GM23248 (cell line): Measurements from ENCODE around the gene PVRIG. TPM values are rescaled to one million over a fixed set of nuclear protein-coding genes. Genes with fewer than 3 reads are reported as not detected.
"Not testable (repeated sequence)": the region's sequence is repeated elsewhere in the genome, so short reads cannot be mapped to it uniquely, and the experiment has no call there.

ENCODE experiments used
- DNase-seq: peaks from one replicate; pipeline ENCODE4 v3.0.0-alpha.2; 2015
- H2AFZ ChIP-seq: fragments of 200-600 bp; sonication (generic); 2 replicates; pipeline ENCODE4 v1.6.1; 2016; ENCODE audit warnings: antibody characterized with exemption
- H3F3A ChIP-seq: fragments of 200-600 bp; sonication (generic); 2 replicates; pipeline ENCODE4 v1.6.1; 2016; ENCODE audit warnings: mild to moderate bottlenecking, antibody characterized with exemption, mixed run types; ENCODE audit not compliant: insufficient read depth
- H3K27ac ChIP-seq: fragments of 200-600 bp; sonication (generic); 2 replicates; pipeline ENCODE4 v1.5.1; 2016; ENCODE audit warnings: mild to moderate bottlenecking
- H3K27me3 ChIP-seq: fragments of 200-600 bp; sonication (generic); replicated peaks from 2 replicates; pipeline ENCODE4 v1.6.1; 2016; ENCODE audit warnings: mild to moderate bottlenecking; ENCODE audit not compliant: insufficient read depth
- H3K36me3 ChIP-seq: fragments of 200-600 bp; sonication (generic); 2 replicates; pipeline ENCODE4 v1.6.1; 2016; ENCODE audit warnings: low read depth, mild to moderate bottlenecking
- H3K4me1 ChIP-seq: fragments of 200-600 bp; sonication (generic); 2 replicates; pipeline ENCODE4 v1.6.1; 2016; ENCODE audit warnings: mild to moderate bottlenecking; ENCODE audit not compliant: insufficient read depth
- H3K4me2 ChIP-seq: fragments of 200-600 bp; sonication (generic); one replicate; pipeline ENCODE4 v1.6.1; 2016; ENCODE audit warnings: mild to moderate bottlenecking; ENCODE audit not compliant: unreplicated experiment
- H3K4me3 ChIP-seq: fragments of 200-600 bp; sonication (generic); 2 replicates; pipeline ENCODE4 v1.5.1; 2016; ENCODE audit warnings: mild to moderate bottlenecking
- H3K79me2 ChIP-seq: fragments of 200-600 bp; sonication (generic); 2 replicates; pipeline ENCODE4 v1.6.1; 2016; ENCODE audit warnings: mild to moderate bottlenecking; ENCODE audit not compliant: insufficient read depth
- H3K9ac ChIP-seq: fragments of 200-600 bp; sonication (generic); 2 replicates; pipeline ENCODE4 v1.6.1; 2016; ENCODE audit warnings: mild to moderate bottlenecking
- H3K9me2 ChIP-seq: fragments of 200-600 bp; sonication (generic); 2 replicates; pipeline ENCODE4 v1.6.1; 2016; ENCODE audit warnings: mixed run types, mild to moderate bottlenecking, moderate library complexity; ENCODE audit not compliant: insufficient read depth
- H3K9me3 ChIP-seq: fragments of 200-600 bp; sonication (generic); one replicate; pipeline ENCODE4 v1.6.1; 2017; ENCODE audit warnings: low read depth
- H4K20me1 ChIP-seq: fragments of 200-600 bp; sonication (generic); 2 replicates; pipeline ENCODE4 v1.6.0; 2016; ENCODE audit not compliant: insufficient read depth
- EZH2 ChIP-seq: fragments of 200-600 bp; sonication (generic); IDR thresholded peaks from 2 replicates; pipeline ENCODE4 v1.6.1; 2018; ENCODE audit warnings: antibody characterized with exemption, mild to moderate bottlenecking; ENCODE audit not compliant: insufficient read depth, poor library complexity, severe bottlenecking
- EZH2phosphoT487 ChIP-seq: fragments of 200-600 bp; sonication (generic); IDR thresholded peaks from 2 replicates; pipeline ENCODE4 v1.6.1; 2018; ENCODE audit warnings: antibody characterized with exemption, moderate library complexity, mild to moderate bottlenecking, low read depth; ENCODE audit not compliant: insufficient read depth
- WGBS, 2 experiments: methylation state at CpG; one replicate each; pipeline ENCODE4 v1.1.6; 2015 to 2017; ENCODE audit warnings: low lambda C conversion rate in 2 of 2, low coverage in 1 of 2; ENCODE audit errors: missing lambda C conversion rate in 2 of 2; 5-methylcytosine and 5-hydroxymethylcytosine counted together
- in situ Hi-C: fragments of 300-500 bp; cut with MboI; formaldehyde crosslinking; loops from 2 replicates; pipeline ENCODE4 v1.15.0; 2020
- polyA plus RNA-seq: library from polyadenylated mRNA; unstranded; fragments of >200 nt; fragmentation: Nextera tagmentation; extraction: Ambion mirVana; gene quantifications from 2 replicates; pipeline ENCODE4 v1.2.1, GENCODE V29; 2016
- total RNA-seq: library from RNA; depleted of rRNA; stranded (reverse); fragments of >200 nt; shearing (Covaris generic); gene quantifications from 2 replicates; pipeline ENCODE4 v1.2.3, GENCODE V29; 2014

Gene PVRIG
- total and polyA plus RNA-seq, 2 experiments from 2014 or later, result not detected

DNA sequence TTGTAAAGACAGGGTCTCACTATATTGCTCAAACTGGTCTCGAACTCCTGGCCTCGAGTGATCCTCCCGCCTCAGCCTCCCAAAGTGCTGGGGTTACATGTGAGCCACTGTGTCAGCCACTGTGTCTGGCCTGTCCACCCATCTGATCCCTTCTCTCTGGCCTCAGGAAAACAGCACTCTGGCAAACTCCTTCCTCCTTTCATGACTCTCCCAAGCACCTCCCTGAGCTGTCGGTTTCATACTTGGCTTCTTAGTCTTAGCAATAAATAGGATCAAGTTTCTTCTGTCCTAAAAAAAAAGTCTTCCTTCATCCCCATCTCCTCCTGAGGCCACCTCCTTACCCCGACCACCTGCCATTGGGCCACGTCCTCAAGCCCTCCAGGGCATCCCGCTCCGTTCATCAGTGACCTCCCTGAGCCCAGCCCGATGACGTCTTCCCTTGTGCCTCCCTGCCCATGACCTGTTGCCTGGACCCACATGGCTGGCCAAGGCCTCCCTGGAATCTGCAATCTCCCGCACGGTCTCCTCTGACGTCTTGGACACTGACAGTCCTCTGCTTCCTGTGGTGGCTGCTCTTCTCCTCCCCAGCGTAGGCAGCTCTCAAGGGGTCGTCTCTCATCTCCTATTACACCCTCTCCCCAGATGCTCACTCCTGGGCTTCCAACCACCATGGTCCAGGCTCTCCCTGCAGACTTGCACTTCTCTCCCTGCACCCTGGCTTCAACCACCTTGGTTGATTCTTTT lies 26.5 kb downstream of the PVRIG start:
- H3K9me3 ChIP-seq, H3K9ac ChIP-seq, DNase-seq, H3K9me2 ChIP-seq, H3K27ac ChIP-seq, H3K36me3 ChIP-seq, H3K27me3 ChIP-seq, H3K4me2 ChIP-seq, H3K79me2 ChIP-seq, H3F3A ChIP-seq, in situ Hi-C loops, H4K20me1 ChIP-seq, H2AFZ ChIP-seq, H3K4me1 ChIP-seq, H3K4me3 ChIP-seq: not testable (repeated sequence)
- 87 to 93% methylated on average over 15 of the region's 15 CpGs for WGBS, 2 experiments

DNA sequence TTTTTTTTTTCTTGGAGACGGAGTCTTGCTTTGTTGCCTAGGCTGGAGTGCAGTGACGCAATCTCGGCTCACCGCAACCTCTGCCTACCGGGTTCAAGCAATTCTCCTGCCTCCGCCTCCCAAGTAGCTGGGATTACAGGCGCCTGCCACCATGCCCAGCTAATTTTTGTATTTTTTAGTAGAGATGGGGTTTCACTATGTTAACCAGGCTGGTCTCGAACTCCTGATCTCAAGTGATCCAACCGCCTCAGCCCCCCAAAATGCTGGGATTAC lies 27.1 kb downstream of the PVRIG start:
- in situ Hi-C loops, H3K4me2 ChIP-seq, H2AFZ ChIP-seq, H3K27ac ChIP-seq, H3K36me3 ChIP-seq, H3K9ac ChIP-seq, H3F3A ChIP-seq, H3K79me2 ChIP-seq, H3K9me2 ChIP-seq, H4K20me1 ChIP-seq, DNase-seq, H3K4me1 ChIP-seq, H3K4me3 ChIP-seq, H3K9me3 ChIP-seq, H3K27me3 ChIP-seq: not testable (repeated sequence)
- WGBS, 2 experiments, result 92 to 97% methylated on average over 9 of the region's 9 CpGs

DNA sequence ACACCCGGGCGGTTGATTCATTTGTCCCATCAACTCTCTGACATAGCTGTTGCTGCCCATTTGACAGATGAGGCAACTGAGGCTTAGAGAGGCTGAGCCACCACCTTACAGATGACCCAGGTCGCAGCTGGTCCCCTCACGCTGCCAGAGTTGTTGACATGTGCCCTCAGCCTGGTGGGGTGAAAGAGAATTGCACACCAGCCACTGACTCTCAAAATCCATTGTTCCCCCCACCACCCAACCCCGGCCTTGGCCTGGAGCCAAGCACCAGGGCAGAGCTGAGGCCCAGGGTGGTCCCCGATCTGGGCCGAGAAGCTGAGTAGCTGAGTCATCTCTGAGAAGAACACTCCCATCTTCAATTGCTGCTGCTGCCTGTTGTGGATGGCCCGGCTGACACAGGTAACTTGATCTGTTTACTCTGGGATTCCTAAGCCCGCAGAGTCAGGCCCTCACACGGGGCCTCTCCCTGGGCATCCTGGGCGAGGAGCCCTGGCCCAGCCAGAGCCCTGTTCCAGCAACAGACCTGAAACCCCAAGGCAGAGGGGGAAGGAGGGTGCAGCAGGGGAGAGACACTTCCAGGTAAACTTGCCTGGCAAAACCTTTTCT lies 27.5 kb downstream of the PVRIG start:
- in situ Hi-C loops, result no loop called here
- Histone ChIP-seq H3K9me2 (no peaks in the 10 kb centered on the region), H3K9ac (no peak overlapping the region), H3K79me2 (no peaks in the 10 kb centered on the region), H3K27ac (no peak overlapping the region), H3F3A (no peaks in the 10 kb centered on the region), H4K20me1 (no peaks in the 10 kb centered on the region), H2AFZ (no peak overlapping the region), H3K27me3 (no peaks in the 10 kb centered on the region), H3K4me3 (no peak overlapping the region), H3K4me2 (no peak overlapping the region), H3K9me3 (no peaks in the 10 kb centered on the region), H3K4me1 (0 out of 2 replicates have a peak, but pooled peaks cover 5% of the 10 kb centered on the region), H3K36me3 (no peaks in the 10 kb centered on the region)
- 49 to 52% methylated on average over 11 of the region's 11 CpGs for WGBS, 2 experiments
- DNase-seq, result peak; percentile 29
- TF ChIP-seq EZH2phosphoT487 (no peak), EZH2 (no peak)

DNA sequence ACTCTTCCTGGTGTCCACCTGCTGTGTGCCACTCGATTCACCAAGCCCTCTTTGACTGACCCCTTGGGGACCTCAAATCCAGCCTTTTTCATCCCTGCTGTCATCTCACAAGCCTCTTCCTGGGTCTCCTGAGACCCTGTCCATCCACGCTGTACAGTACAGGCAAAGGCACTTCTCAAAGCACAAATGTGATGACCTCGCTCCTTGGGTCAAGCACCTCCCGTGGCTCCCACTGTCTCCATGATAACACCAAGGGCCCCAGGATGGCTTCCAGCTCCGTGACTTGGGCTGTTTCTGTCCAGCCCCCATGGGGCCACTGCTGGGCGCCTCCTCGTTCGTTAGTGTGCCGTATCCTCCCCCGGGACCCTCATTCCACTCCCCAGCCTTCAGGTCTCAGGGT lies 28.7 kb downstream of the PVRIG start:
- in situ Hi-C loops, result no loop called here
- H3F3A ChIP-seq, result no peaks in the 10 kb centered on the region
- 84 to 91% methylated on average over 10 of the region's 10 CpGs for WGBS, 2 experiments
- H3K27ac ChIP-seq, result no peak overlapping the region
- no peak overlapping the region for H3K4me2 ChIP-seq
- no peak for DNase-seq
- no peaks in the 10 kb centered on the region for H3K27me3 ChIP-seq
- no peaks in the 10 kb centered on the region for H3K9me2 ChIP-seq
- no peak overlapping the region for H2AFZ ChIP-seq
- TF ChIP-seq EZH2 (no peak), EZH2phosphoT487 (no peak)
- H3K4me1 ChIP-seq, result 0 out of 2 replicates have a peak, but pooled peaks cover 5% of the 10 kb centered on the region
- H3K9ac ChIP-seq, result no peak overlapping the region
- no peaks in the 10 kb centered on the region for H3K79me2 ChIP-seq
- no peak overlapping the region for H3K4me3 ChIP-seq
- H4K20me1 ChIP-seq, result no peaks in the 10 kb centered on the region
- H3K9me3 ChIP-seq, result no peaks in the 10 kb centered on the region
- H3K36me3 ChIP-seq, result no peaks in the 10 kb centered on the region

DNA sequence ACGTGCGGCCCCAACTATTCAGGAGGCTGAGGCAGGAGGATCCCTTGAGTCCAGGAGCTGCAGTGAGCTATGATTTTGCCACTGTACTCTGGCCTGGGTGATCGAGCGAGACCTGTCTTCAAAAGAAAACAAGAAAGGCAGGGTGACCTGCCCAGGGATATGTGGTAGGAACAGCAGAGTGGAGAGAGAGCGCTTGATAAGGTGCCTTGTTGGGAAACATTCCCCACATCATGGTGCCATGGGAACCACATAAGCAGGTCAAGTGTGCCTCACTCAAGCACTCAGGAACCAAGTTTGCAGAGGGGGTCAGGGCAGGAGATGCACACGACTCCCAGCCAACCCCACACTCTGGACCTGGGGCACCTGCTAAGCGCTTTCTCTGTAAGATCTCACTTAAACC lies 37.3 kb downstream of the PVRIG start:
- Histone ChIP-seq H3F3A (no peaks in the 10 kb centered on the region), H3K4me3 (no peak overlapping the region), H3K79me2 (no peaks in the 10 kb centered on the region), H3K9ac (no peak overlapping the region), H3K27me3 (no peaks in the 10 kb centered on the region), H4K20me1 (no peaks in the 10 kb centered on the region), H3K27ac (no peak overlapping the region), H3K9me3 (no peaks in the 10 kb centered on the region), H3K4me1 (no peaks in the 10 kb centered on the region), H3K4me2 (no peak overlapping the region), H2AFZ (no peak overlapping the region), H3K36me3 (no peaks in the 10 kb centered on the region), H3K9me2 (no peaks in the 10 kb centered on the region)
- DNase-seq, result no peak
- no peak for TF ChIP-seq EZH2phosphoT487
- no peak for TF ChIP-seq EZH2
- 99 to 100% methylated on average over 7 of the region's 7 CpGs for WGBS, 2 experiments
- in situ Hi-C loops, result no loop called here

DNA sequence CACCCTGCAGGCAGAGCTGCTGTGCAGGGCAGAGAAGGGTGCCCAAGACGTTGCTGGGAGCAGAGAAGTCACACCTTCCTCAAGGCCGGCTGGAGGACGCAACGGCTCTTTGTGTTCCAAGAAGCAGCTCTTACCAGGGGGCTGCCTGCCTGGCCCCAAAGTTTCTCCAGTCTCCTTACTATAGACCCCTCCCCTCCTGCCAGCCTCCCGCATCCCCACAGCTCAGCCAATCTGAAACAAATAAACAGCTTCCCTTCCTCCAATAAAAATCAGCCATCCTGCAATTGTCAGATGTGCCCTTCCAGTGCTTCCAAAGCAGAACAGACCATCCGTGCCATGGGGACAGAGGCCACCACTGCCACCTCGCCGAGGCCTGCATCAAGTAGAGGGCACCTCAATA lies 40.2 kb downstream of the PVRIG start:
- in situ Hi-C loops, H3K27me3 ChIP-seq, H3K4me1 ChIP-seq, DNase-seq, H3K36me3 ChIP-seq, H3K4me2 ChIP-seq, H4K20me1 ChIP-seq, H3F3A ChIP-seq, H3K9me3 ChIP-seq, H3K9me2 ChIP-seq, H3K79me2 ChIP-seq, H2AFZ ChIP-seq, H3K9ac ChIP-seq, H3K4me3 ChIP-seq, H3K27ac ChIP-seq: not testable (repeated sequence)
- 86 to 88% methylated on average over 8 of the region's 8 CpGs for WGBS, 2 experiments

DNA sequence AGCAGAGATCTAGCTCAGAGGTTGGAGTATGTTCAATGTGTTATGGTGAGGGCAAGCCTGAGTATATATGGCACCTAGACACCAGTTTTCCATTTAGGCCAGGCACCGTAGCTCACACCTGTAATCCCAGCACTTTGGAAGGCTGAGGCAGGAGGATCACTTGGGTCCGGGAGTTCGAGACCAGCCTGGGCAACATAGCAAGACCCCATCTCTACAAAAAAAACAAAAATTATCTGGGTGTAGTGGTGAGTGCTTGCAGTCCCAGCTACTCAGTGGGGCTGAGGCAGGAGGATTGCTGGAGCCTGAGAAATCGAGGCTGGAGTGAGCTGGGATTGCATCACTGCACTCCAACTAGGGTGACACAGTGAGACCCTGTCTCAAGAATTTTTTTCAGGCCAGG lies 43.1 kb downstream of the PVRIG start:
- H2AFZ ChIP-seq, H3K4me3 ChIP-seq, H3K4me1 ChIP-seq, H3K9me3 ChIP-seq, H3K79me2 ChIP-seq, in situ Hi-C loops, H3K4me2 ChIP-seq, H3K9me2 ChIP-seq, H4K20me1 ChIP-seq, H3K36me3 ChIP-seq, H3K27me3 ChIP-seq, H3F3A ChIP-seq, DNase-seq, H3K9ac ChIP-seq, H3K27ac ChIP-seq: not testable (repeated sequence)
- 99% methylated on average over 4 of the region's 4 CpGs for WGBS, 2 experiments
